Dendritic cell treated with granulocyte-macrophage colony-stimulating factor and Interleukin-4, amounts not matched to agents 40 ng/mL and 50 ng/mL, for 4 days (primary cell): ENCODE data around the gene U2SURP.
A peak's percentile ranks its signal among the peaks of the same experiment; 100 is the strongest.

Experiments used
- H3K27ac Mint-ChIP-seq: one replicate; pipeline ENCODE4 v1.8.0; 2022; ENCODE audit warnings: mild to moderate bottlenecking, mixed read lengths
- H3K27me3 Mint-ChIP-seq: one replicate; pipeline ENCODE4 v1.8.0; 2022; ENCODE audit warnings: mild to moderate bottlenecking, mixed read lengths
- H3K36me3 Mint-ChIP-seq: one replicate; pipeline ENCODE4 v1.8.0; 2022; ENCODE audit warnings: low read depth, mixed read lengths
- H3K4me1 Mint-ChIP-seq: one replicate; pipeline ENCODE4 v1.8.0; 2022; ENCODE audit warnings: low read depth, mixed read lengths
- H3K4me3 Mint-ChIP-seq: one replicate; pipeline ENCODE4 v1.8.0; 2022; ENCODE audit warnings: mild to moderate bottlenecking, moderate library complexity, mixed read lengths
- H3K9me3 Mint-ChIP-seq: one replicate; pipeline ENCODE4 v1.8.0; 2022; ENCODE audit warnings: mixed read lengths
- intact Hi-C: fragments of 100-400 bp; cut with micrococcal nuclease; formaldehyde crosslinking; loops from one replicate; pipeline ENCODE4 v1.15.0; 2022

U2SURP gene

GRCh38 chr3:143001369-143002082 is at the start of gene U2SURP:
U2SURP (plus strand) TSS chr3:143001570; CDS start chr3:143001629, 59 bp downstream.
- Mint-ChIP-seq H3K9me3 (no peaks in the 10 kb centered on the region), H3K4me1 (peaks cover 32% of the 10 kb centered on the region)
- intact Hi-C loops: loop anchor here (1.0 to 2.0 kb wide), 2 partner anchors 423 to 555 kb away; partner anchors contain the start of gene ATR

GRCh38 chr3:142951794-142952193 is 49.6 kb upstream of the U2SURP start:
- no peak overlapping the region for H3K27ac Mint-ChIP-seq
- H3K4me1 Mint-ChIP-seq: no peaks in the 10 kb centered on the region
- no peaks in the 10 kb centered on the region for H3K9me3 Mint-ChIP-seq
- no peaks in the 10 kb centered on the region for H3K36me3 Mint-ChIP-seq
- intact Hi-C loops: no loop called here
- H3K4me3 Mint-ChIP-seq: no peak overlapping the region
- H3K27me3 Mint-ChIP-seq: peaks cover 47% of the 10 kb centered on the region

More at GRCh38 chr3:143001369-143002082, at the start of gene U2SURP:
- Mint-ChIP-seq H3K27me3 (no peaks in the 10 kb centered on the region), H3K27ac (peak within 1 kb of the TSS; percentile 97), H3K36me3 (peaks cover 16% of the 10 kb centered on the region), H3K4me3 (peak within 1 kb of the TSS; percentile 81)

- peaks cover 43% of the 10 kb centered on the region for H3K27me3 Mint-ChIP-seq
- no peaks in the 10 kb centered on the region for H3K36me3 Mint-ChIP-seq
- H3K27ac Mint-ChIP-seq: no peak overlapping the region
- H3K4me1 Mint-ChIP-seq: no peaks in the 10 kb centered on the region
- intact Hi-C loops: no loop called here
- no peak overlapping the region for H3K4me3 Mint-ChIP-seq
- no peaks in the 10 kb centered on the region for H3K9me3 Mint-ChIP-seq
These were observed 48.8 kb upstream of the U2SURP start for GRCh38 chr3:142952272-142953193.

GRCh38 chr3:142953443-142953842 is 47.9 kb upstream of the U2SURP start:
- H3K27ac Mint-ChIP-seq: no peak overlapping the region
- intact Hi-C loops: no loop called here
- H3K9me3 Mint-ChIP-seq: no peaks in the 10 kb centered on the region
- H3K4me1 Mint-ChIP-seq: no peaks in the 10 kb centered on the region
- H3K27me3 Mint-ChIP-seq: peaks cover 34% of the 10 kb centered on the region
- no peak overlapping the region for H3K4me3 Mint-ChIP-seq
- no peaks in the 10 kb centered on the region for H3K36me3 Mint-ChIP-seq

GRCh38 chr3:142958707-142959106 is 42.7 kb upstream of the U2SURP start:
- Mint-ChIP-seq H3K27ac (no peak overlapping the region), H3K9me3 (no peaks in the 10 kb centered on the region), H3K4me3 (no peak overlapping the region), H3K36me3 (no peaks in the 10 kb centered on the region), H3K27me3 (peaks cover 38% of the 10 kb centered on the region), H3K4me1 (peaks cover 10% of the 10 kb centered on the region)
- intact Hi-C loops: no loop called here

GRCh38 chr3:142960322-142960850 is 41.0 kb upstream of the U2SURP start:
- Mint-ChIP-seq H3K4me1 (peaks cover 10% of the 10 kb centered on the region), H3K4me3 (no peak overlapping the region), H3K27ac (no peak overlapping the region), H3K36me3 (no peaks in the 10 kb centered on the region), H3K9me3 (no peaks in the 10 kb centered on the region), H3K27me3 (peaks cover 54% of the 10 kb centered on the region)
- intact Hi-C loops: no loop called here

- H3K4me3 Mint-ChIP-seq: no peak overlapping the region
- H3K9me3 Mint-ChIP-seq: no peaks in the 10 kb centered on the region
- H3K27ac Mint-ChIP-seq: no peak overlapping the region
- H3K4me1 Mint-ChIP-seq: peaks cover 10% of the 10 kb centered on the region
- no peaks in the 10 kb centered on the region for H3K36me3 Mint-ChIP-seq
- H3K27me3 Mint-ChIP-seq: peaks cover 57% of the 10 kb centered on the region
- intact Hi-C loops: no loop called here
These were observed 39.8 kb upstream of the U2SURP start for GRCh38 chr3:142961539-142961938.

- no peak overlapping the region for H3K4me3 Mint-ChIP-seq
- no peaks in the 10 kb centered on the region for H3K36me3 Mint-ChIP-seq
- H3K27me3 Mint-ChIP-seq: peaks cover 60% of the 10 kb centered on the region
- H3K9me3 Mint-ChIP-seq: no peaks in the 10 kb centered on the region
- intact Hi-C loops: no loop called here
- H3K27ac Mint-ChIP-seq: no peak overlapping the region
- peaks cover 10% of the 10 kb centered on the region for H3K4me1 Mint-ChIP-seq
These were observed 39.2 kb upstream of the U2SURP start for GRCh38 chr3:142962175-142962519.

- no peaks in the 10 kb centered on the region for H3K36me3 Mint-ChIP-seq
- peaks cover 60% of the 10 kb centered on the region for H3K27me3 Mint-ChIP-seq
- no peak overlapping the region for H3K27ac Mint-ChIP-seq
- no peaks in the 10 kb centered on the region for H3K9me3 Mint-ChIP-seq
- peak overlapping the region; percentile 67 for H3K4me3 Mint-ChIP-seq
- peaks cover 10% of the 10 kb centered on the region for H3K4me1 Mint-ChIP-seq
- intact Hi-C loops: no loop called here
These were observed 38.7 kb upstream of the U2SURP start for GRCh38 chr3:142962520-142963233.

- Mint-ChIP-seq H3K27me3 (peaks cover 61% of the 10 kb centered on the region), H3K36me3 (no peaks in the 10 kb centered on the region), H3K9me3 (no peaks in the 10 kb centered on the region), H3K27ac (no peak overlapping the region), H3K4me3 (peak overlapping the region; percentile 67), H3K4me1 (peaks cover 10% of the 10 kb centered on the region)
- intact Hi-C loops: no loop called here
These were observed 38.2 kb upstream of the U2SURP start for GRCh38 chr3:142963234-142963515.

- intact Hi-C loops: no loop called here
- no peak within 1 kb of the TSS for H3K27ac Mint-ChIP-seq
- H3K4me1 Mint-ChIP-seq: peaks cover 10% of the 10 kb centered on the region
- no peaks in the 10 kb centered on the region for H3K9me3 Mint-ChIP-seq
- no peaks in the 10 kb centered on the region for H3K36me3 Mint-ChIP-seq
- peak within 1 kb of the TSS; percentile 67 for H3K4me3 Mint-ChIP-seq
- peaks cover 59% of the 10 kb centered on the region for H3K27me3 Mint-ChIP-seq
These were observed 37.6 kb upstream of the U2SURP start, which contains the start of gene PAQR9 for GRCh38 chr3:142963516-142964448. PAQR9 (minus strand) TSS chr3:142963674; CDS start chr3:142963336, 338 bp downstream.

GRCh38 chr3:142965581-142965980 is 35.8 kb upstream of the U2SURP start:
- peaks cover 57% of the 10 kb centered on the region for H3K27me3 Mint-ChIP-seq

GRCh38 chr3:142966808-142967207 is 34.6 kb upstream of the U2SURP start:
- H3K4me3 Mint-ChIP-seq: no peak overlapping the region
- peaks cover 52% of the 10 kb centered on the region for H3K27me3 Mint-ChIP-seq
- H3K9me3 Mint-ChIP-seq: no peaks in the 10 kb centered on the region
- H3K27ac Mint-ChIP-seq: no peak overlapping the region
- H3K4me1 Mint-ChIP-seq: peaks cover 10% of the 10 kb centered on the region
- intact Hi-C loops: no loop called here
- no peaks in the 10 kb centered on the region for H3K36me3 Mint-ChIP-seq

More at GRCh38 chr3:142965581-142965980, 35.8 kb upstream of the U2SURP start:
- H3K36me3 Mint-ChIP-seq: no peaks in the 10 kb centered on the region
- H3K4me3 Mint-ChIP-seq: no peak overlapping the region
- H3K9me3 Mint-ChIP-seq: no peaks in the 10 kb centered on the region
- intact Hi-C loops: no loop called here
- H3K27ac Mint-ChIP-seq: no peak overlapping the region
- peaks cover 10% of the 10 kb centered on the region for H3K4me1 Mint-ChIP-seq
